Naive B cell (primary cell): ENCODE measurements around the gene ASAP3. TPM values are rescaled to one million over a fixed set of nuclear protein-coding genes. Genes with fewer than 3 reads are reported as not detected.

ENCODE experiments used
- ATAC-seq, 2 donors: fragments of 150-1000 bp; cut with Tn5 transposase; 2 replicates each; pipeline ENCODE4 v1.10.0; 2021; ENCODE audit warnings: low read depth in 2 of 2, mild to moderate bottlenecking in 2 of 2, moderate library complexity in 2 of 2
- DNase-seq: peaks from one replicate; pipeline ENCODE4 v3.0.0; 2022
- H3K27ac Mint-ChIP-seq, 6 donors: one replicate each; pipeline ENCODE4 v1.8.0; 2020 to 2022; ENCODE audit warnings: mild to moderate bottlenecking in 6 of 6, mixed read lengths in 6 of 6, moderate library complexity in 5 of 6, inconsistent platforms in 2 of 6
- H3K27me3 Mint-ChIP-seq, 3 donors: one replicate each; pipeline ENCODE4 v1.8.0; 2021 to 2022; ENCODE audit warnings: mixed read lengths in 3 of 3, mild to moderate bottlenecking in 1 of 3
- H3K36me3 Mint-ChIP-seq, 2 donors: one replicate each; pipeline ENCODE4 v1.8.0; 2020 to 2022; ENCODE audit warnings: mixed read lengths in 2 of 2, inconsistent platforms in 1 of 2, mild to moderate bottlenecking in 1 of 2
- H3K4me1 Mint-ChIP-seq, 3 donors: one replicate each; pipeline ENCODE4 v1.8.0; 2020 to 2022; ENCODE audit warnings: mixed read lengths in 3 of 3, inconsistent platforms in 1 of 3, mild to moderate bottlenecking in 1 of 3, moderate library complexity in 1 of 3
- H3K4me3 Mint-ChIP-seq, 8 donors: one replicate each; pipeline ENCODE4 v1.8.0; 2020 to 2022; ENCODE audit warnings: mild to moderate bottlenecking in 8 of 8, mixed read lengths in 8 of 8, moderate library complexity in 8 of 8, inconsistent platforms in 2 of 8
- H3K9me3 Mint-ChIP-seq, 7 donors: one replicate each; pipeline ENCODE4 v1.8.0; 2020 to 2022; ENCODE audit warnings: mixed read lengths in 7 of 7, mild to moderate bottlenecking in 5 of 7, inconsistent platforms in 2 of 7, moderate library complexity in 1 of 7
- polyA plus RNA-seq, 6 donors: library from polyadenylated mRNA; unstranded; fragments of 300-500 nt; fragmentation: Illumina TruSeq; gene quantifications; one replicate each; pipeline ENCODE4 v1.2.3, GENCODE V29; 2021; ENCODE audit warnings: low read depth in 6 of 6

Gene ASAP3
- polyA plus RNA-seq, 6 donors from 2014 or later = 0.16 to 0.69 (median 0.58) TPM; not detected in 2

- no peak for DNase-seq
- Mint-ChIP-seq H3K27ac (no peak overlapping the region), H3K27me3 (peaks cover 0 to 21% (median 18%) of the 10 kb centered on the region in 3 donors), H3K4me1 (no peaks in the 10 kb centered on the region), H3K36me3 (no peaks in the 10 kb centered on the region), H3K9me3 (no peaks in the 10 kb centered on the region), H3K4me3 (no peak overlapping the region)
- ATAC-seq = no peak
Observed at GRCh38 chr1:23396380-23396779, 87.6 kb downstream of the ASAP3 start.

- H3K4me1 Mint-ChIP-seq = no peaks in the 10 kb centered on the region
- no peaks in the 10 kb centered on the region for H3K9me3 Mint-ChIP-seq
- no peak for DNase-seq
- no peak overlapping the region for H3K27ac Mint-ChIP-seq
- H3K36me3 Mint-ChIP-seq = no peaks in the 10 kb centered on the region
- H3K27me3 Mint-ChIP-seq = peaks cover 0 to 21% (median 18%) of the 10 kb centered on the region in 3 donors
- no peak for ATAC-seq
- no peak overlapping the region for H3K4me3 Mint-ChIP-seq
Observed at GRCh38 chr1:23395849-23396248, 88.1 kb downstream of the ASAP3 start.

- Mint-ChIP-seq H3K27me3 (peaks cover 0 to 21% (median 21%) of the 10 kb centered on the region in 3 donors), H3K36me3 (no peaks in the 10 kb centered on the region), H3K4me3 (peak overlapping the region in 1 of 8 donors; percentile 68), H3K27ac (no peak overlapping the region), H3K9me3 (no peaks in the 10 kb centered on the region), H3K4me1 (no peaks in the 10 kb centered on the region)
- no peak for ATAC-seq
- no peak for DNase-seq
Observed at GRCh38 chr1:23395154-23395724, 88.7 kb downstream of the ASAP3 start.

GRCh38 chr1:23394684-23395083 lies 89.3 kb downstream of the ASAP3 start:
- no peaks in the 10 kb centered on the region for H3K4me1 Mint-ChIP-seq
- no peak overlapping the region for H3K27ac Mint-ChIP-seq
- no peak for ATAC-seq
- no peaks in the 10 kb centered on the region for H3K36me3 Mint-ChIP-seq
- H3K9me3 Mint-ChIP-seq = no peaks in the 10 kb centered on the region
- peaks cover 0 to 24% (median 21%) of the 10 kb centered on the region in 3 donors for H3K27me3 Mint-ChIP-seq
- no peak overlapping the region for H3K4me3 Mint-ChIP-seq
- DNase-seq = no peak

GRCh38 chr1:23394181-23394580 lies 89.8 kb downstream of the ASAP3 start:
- no peak overlapping the region for H3K4me3 Mint-ChIP-seq
- H3K36me3 Mint-ChIP-seq = no peaks in the 10 kb centered on the region
- H3K4me1 Mint-ChIP-seq = no peaks in the 10 kb centered on the region
- ATAC-seq (no peak), DNase-seq (no peak)
- H3K27ac Mint-ChIP-seq = peak overlapping the region in 1 of 6 donors; percentile 10
- peaks cover 0 to 22% (median 19%) of the 10 kb centered on the region in 3 donors for H3K27me3 Mint-ChIP-seq
- H3K9me3 Mint-ChIP-seq = no peaks in the 10 kb centered on the region

- Mint-ChIP-seq H3K4me3 (no peak overlapping the region), H3K36me3 (no peaks in the 10 kb centered on the region), H3K27me3 (peaks cover 0 to 22% (median 18%) of the 10 kb centered on the region in 3 donors), H3K9me3 (no peaks in the 10 kb centered on the region), H3K27ac (peak overlapping the region in 1 of 6 donors; percentile 10), H3K4me1 (no peaks in the 10 kb centered on the region)
- DNase-seq (no peak), ATAC-seq (no peak)
Observed at GRCh38 chr1:23393706-23394105, 90.3 kb downstream of the ASAP3 start.

GRCh38 chr1:23392125-23392855 lies 91.7 kb downstream of the ASAP3 start:
- Mint-ChIP-seq H3K27ac (no peak overlapping the region), H3K9me3 (no peaks in the 10 kb centered on the region), H3K27me3 (peaks cover 5 to 22% (median 10%) of the 10 kb centered on the region in 3 donors), H3K36me3 (no peaks in the 10 kb centered on the region), H3K4me3 (no peak overlapping the region), H3K4me1 (no peaks in the 10 kb centered on the region)
- DNase-seq = no peak
- ATAC-seq = no peak

GRCh38 chr1:23389837-23390321 lies 94.1 kb downstream of the ASAP3 start:
- Mint-ChIP-seq H3K4me3 (no peak overlapping the region), H3K27me3 (peaks cover 7 to 18% (median 10%) of the 10 kb centered on the region in 3 donors), H3K27ac (no peak overlapping the region), H3K9me3 (no peaks in the 10 kb centered on the region), H3K36me3 (no peaks in the 10 kb centered on the region), H3K4me1 (no peaks in the 10 kb centered on the region)
- DNase-seq (no peak), ATAC-seq (no peak)

- DNase-seq = no peak
- H3K4me3 Mint-ChIP-seq = no peak overlapping the region
- no peak for ATAC-seq
- no peak overlapping the region for H3K27ac Mint-ChIP-seq
- peaks cover 0 to 10% (median 8%) of the 10 kb centered on the region in 3 donors for H3K27me3 Mint-ChIP-seq
- H3K36me3 Mint-ChIP-seq = no peaks in the 10 kb centered on the region
- no peaks in the 10 kb centered on the region for H3K9me3 Mint-ChIP-seq
- no peaks in the 10 kb centered on the region for H3K4me1 Mint-ChIP-seq
Observed at GRCh38 chr1:23387494-23387893, 96.5 kb downstream of the ASAP3 start.

GRCh38 chr1:23385119-23385621 lies 98.8 kb downstream of the ASAP3 start:
- Mint-ChIP-seq H3K4me3 (no peak overlapping the region), H3K27me3 (peaks cover 0 to 10% (median 4%) of the 10 kb centered on the region in 3 donors), H3K4me1 (peaks cover 4 to 6% (median 4%) of the 10 kb centered on the region in 3 donors), H3K27ac (no peak overlapping the region), H3K36me3 (no peaks in the 10 kb centered on the region), H3K9me3 (no peaks in the 10 kb centered on the region)
- no peak for ATAC-seq
- no peak for DNase-seq

GRCh38 chr1:23384312-23385058 lies 99.5 kb downstream of the ASAP3 start:
- Mint-ChIP-seq H3K9me3 (no peaks in the 10 kb centered on the region), H3K27me3 (peaks cover 0 to 10% (median 0%) of the 10 kb centered on the region in 3 donors), H3K4me3 (no peak overlapping the region), H3K36me3 (no peaks in the 10 kb centered on the region), H3K27ac (no peak overlapping the region), H3K4me1 (peaks cover 4 to 6% (median 4%) of the 10 kb centered on the region in 3 donors)
- no peak for DNase-seq
- no peak for ATAC-seq

- Mint-ChIP-seq H3K9me3 (no peaks in the 10 kb centered on the region), H3K27me3 (peaks cover 0 to 10% (median 0%) of the 10 kb centered on the region in 3 donors), H3K27ac (no peak overlapping the region), H3K4me1 (peaks cover 4 to 6% (median 4%) of the 10 kb centered on the region in 3 donors), H3K36me3 (no peaks in the 10 kb centered on the region), H3K4me3 (no peak overlapping the region)
- no peak for ATAC-seq
- no peak for DNase-seq
Observed at GRCh38 chr1:23383577-23384311, 100.2 kb downstream of the ASAP3 start.
